ENCODE data around the gene MYO9A.

DNA sequence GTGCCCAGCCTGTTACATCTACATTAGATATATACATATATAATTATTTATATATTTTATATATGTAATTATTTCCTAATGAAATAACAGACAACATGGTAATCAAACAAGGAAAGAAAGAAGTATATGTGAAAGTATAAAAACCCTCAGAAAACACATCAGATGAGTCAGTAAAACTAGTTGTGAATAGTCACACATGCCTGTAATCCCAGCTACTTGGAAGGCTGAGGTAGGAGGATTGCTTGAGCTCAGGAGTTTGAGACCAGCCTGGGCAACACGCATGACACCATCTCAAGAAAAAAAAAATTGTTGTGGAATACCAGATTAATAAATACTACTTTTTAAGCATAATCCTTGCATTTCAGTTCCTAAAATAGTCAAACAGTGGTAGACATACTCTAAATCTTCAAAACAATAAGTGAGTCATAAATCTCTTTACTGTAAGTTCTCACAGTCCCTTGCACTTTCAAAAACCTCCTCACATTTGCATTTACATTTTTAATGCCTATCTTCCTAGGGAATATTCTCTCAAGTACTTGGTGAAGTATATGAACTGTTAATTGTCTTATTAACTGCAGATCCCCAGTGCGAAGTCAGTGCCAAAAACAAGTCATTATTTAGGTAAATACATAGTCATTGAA is 106.5 kb downstream of the MYO9A start:
- no peak for TF ChIP-seq ZNF501 (tag by site-specific recombination; IDR thresholded peaks at IDR 0.05)
- TF ChIP-seq, protein P1, sequence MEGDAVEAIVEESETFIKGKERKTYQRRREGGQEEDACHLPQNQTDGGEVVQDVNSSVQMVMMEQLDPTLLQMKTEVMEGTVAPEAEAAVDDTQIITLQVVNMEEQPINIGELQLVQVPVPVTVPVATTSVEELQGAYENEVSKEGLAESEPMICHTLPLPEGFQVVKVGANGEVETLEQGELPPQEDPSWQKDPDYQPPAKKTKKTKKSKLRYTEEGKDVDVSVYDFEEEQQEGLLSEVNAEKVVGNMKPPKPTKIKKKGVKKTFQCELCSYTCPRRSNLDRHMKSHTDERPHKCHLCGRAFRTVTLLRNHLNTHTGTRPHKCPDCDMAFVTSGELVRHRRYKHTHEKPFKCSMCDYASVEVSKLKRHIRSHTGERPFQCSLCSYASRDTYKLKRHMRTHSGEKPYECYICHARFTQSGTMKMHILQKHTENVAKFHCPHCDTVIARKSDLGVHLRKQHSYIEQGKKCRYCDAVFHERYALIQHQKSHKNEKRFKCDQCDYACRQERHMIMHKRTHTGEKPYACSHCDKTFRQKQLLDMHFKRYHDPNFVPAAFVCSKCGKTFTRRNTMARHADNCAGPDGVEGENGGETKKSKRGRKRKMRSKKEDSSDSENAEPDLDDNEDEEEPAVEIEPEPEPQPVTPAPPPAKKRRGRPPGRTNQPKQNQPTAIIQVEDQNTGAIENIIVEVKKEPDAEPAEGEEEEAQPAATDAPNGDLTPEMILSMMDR (tag by site-specific recombination; IDR thresholded peaks at IDR 0.05): no peak
- TF ChIP-seq YY1 (tag by site-specific recombination; IDR thresholded peaks at IDR 0.05): no peak
- no peak for TF ChIP-seq SETDB1 (IDR thresholded peaks at IDR 0.05; ENCODE audit: insufficient read length, low read length)
- TF ChIP-seq ZFP69B (tag by site-specific recombination; IDR thresholded peaks at IDR 0.05): no peak
- no peak for TF ChIP-seq ZNF785 (tag by site-specific recombination; IDR thresholded peaks at IDR 0.05)
- no peak for TF ChIP-seq ZNF350 (tag by site-specific recombination; IDR thresholded peaks at IDR 0.05)
- no peak for TF ChIP-seq SP2 (tag by site-specific recombination; IDR thresholded peaks at IDR 0.05)
- TF ChIP-seq, protein P2, sequence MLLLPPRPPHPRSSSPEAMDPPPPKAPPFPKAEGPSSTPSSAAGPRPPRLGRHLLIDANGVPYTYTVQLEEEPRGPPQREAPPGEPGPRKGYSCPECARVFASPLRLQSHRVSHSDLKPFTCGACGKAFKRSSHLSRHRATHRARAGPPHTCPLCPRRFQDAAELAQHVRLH (tag by site-specific recombination; IDR thresholded peaks at IDR 0.05): no peak
- no peak for TF ChIP-seq KLF1 (tag by site-specific recombination; IDR thresholded peaks at IDR 0.05)
